22Rv1 (cell line): ENCODE data around the gene NIBAN1.

Experiments
- H3K27ac ChIP-seq: fragments of 450-650 bp; 2 replicates; pipeline ENCODE4 v1.5.1; 2017
- ZFX ChIP-seq: fragments of 450-650 bp; IDR thresholded peaks from 2 replicates; pipeline ENCODE4 v1.6.1; 2017; ENCODE audit warnings: antibody characterized with exemption, borderline replicate concordance
- TF ChIP-seq, protein P1 (sequence below): fragments of 450-650 bp; IDR thresholded peaks from 2 replicates; pipeline ENCODE4 v1.5.1; 2017; ENCODE audit warnings: mild to moderate bottlenecking

Gene NIBAN1

DNA sequence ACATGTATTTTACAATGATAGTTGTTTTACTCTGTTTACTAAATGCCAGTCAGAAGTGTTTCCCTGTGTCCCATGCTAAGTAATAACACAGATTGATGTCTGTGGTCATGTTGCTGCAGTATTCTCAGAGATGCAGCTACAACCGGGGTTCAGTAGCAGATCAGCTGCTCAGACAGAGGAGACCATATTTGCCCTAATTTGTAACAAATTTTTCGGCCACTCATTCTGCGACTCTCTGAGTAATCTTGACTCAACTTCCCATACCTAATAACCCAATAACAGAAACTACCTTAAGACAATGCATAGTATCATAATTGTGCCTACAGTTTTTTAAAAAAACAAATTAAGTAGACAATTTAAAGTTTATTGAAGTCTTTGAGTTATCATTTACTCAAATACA is 32.6 kb downstream of the NIBAN1 start:
- no peak for TF ChIP-seq ZFX
- TF ChIP-seq, protein P1, sequence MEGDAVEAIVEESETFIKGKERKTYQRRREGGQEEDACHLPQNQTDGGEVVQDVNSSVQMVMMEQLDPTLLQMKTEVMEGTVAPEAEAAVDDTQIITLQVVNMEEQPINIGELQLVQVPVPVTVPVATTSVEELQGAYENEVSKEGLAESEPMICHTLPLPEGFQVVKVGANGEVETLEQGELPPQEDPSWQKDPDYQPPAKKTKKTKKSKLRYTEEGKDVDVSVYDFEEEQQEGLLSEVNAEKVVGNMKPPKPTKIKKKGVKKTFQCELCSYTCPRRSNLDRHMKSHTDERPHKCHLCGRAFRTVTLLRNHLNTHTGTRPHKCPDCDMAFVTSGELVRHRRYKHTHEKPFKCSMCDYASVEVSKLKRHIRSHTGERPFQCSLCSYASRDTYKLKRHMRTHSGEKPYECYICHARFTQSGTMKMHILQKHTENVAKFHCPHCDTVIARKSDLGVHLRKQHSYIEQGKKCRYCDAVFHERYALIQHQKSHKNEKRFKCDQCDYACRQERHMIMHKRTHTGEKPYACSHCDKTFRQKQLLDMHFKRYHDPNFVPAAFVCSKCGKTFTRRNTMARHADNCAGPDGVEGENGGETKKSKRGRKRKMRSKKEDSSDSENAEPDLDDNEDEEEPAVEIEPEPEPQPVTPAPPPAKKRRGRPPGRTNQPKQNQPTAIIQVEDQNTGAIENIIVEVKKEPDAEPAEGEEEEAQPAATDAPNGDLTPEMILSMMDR: no peak
- H3K27ac ChIP-seq: no peak overlapping the region

DNA sequence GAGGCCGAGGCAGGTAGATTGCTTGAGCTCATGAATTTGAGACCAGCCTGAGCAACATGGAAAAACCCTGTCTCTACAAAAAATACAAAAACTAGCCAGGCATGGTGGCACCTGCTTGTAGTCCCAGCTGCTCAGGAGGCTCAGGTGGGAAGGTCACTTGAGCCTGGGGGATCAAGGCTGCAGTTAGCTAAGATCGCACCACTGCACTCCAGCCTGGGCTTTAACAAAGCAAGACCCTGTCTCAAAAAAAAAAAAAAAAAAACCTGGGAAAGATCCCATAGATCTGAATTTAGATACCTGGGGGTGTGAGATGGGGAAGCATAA is 32.9 kb downstream of the NIBAN1 start:
- TF ChIP-seq, protein P1: no peak
- TF ChIP-seq ZFX: no peak
- no peak overlapping the region for H3K27ac ChIP-seq

DNA sequence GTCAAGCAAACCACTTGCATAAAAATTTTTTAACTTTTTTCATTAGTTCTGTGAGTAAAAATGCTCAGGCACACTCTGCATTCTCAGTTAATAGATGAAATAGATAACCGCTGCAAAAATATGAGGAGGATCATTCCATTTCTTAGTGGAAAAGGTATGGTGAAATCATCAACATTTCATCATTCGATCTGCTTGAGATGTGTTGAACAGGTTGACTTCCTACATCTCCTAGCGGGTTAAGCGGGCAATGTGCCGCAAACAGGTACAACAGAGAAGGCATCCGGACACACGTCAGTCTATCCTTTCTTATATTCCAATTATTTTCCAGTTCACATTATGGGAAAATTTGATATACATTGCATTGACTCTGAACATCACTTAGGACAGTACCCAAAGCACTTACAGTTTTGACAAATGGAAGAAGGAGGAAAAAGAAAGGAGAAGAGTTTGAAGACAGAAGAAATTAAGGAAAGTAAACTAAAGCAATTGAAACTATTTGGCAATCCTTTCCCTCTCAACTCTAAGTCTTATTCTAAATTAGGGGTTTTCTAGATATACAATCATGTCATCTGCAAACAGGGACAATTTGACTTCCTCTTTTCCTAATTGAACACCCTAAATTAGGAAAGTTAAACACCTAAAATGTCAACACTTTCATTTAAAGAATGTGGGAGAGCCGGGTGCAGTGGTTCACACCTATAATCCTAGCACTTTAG is 33.5 kb downstream of the NIBAN1 start:
- TF ChIP-seq, protein P1: no peak
- TF ChIP-seq ZFX: no peak
- H3K27ac ChIP-seq: no peak overlapping the region

DNA sequence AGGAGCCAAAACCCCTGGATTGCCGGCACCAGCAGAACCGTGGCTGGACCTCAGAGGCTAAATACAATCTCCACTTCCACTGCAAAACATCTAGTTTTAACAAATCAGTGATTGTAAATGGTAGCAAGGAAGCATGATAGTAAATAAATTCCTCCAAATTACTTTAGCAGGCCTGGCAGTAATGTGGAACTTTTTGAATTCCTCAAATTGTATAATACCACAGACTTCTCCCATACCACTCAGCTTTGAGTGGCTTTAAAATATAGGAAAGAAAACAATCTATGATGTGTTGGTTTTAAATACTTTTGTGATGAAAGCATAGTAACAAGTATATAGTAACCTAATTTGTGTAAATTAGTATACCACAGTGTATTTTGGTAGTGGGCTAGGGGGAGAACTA is 34.1 kb downstream of the NIBAN1 start:
- no peak for TF ChIP-seq ZFX
- TF ChIP-seq, protein P1: no peak
- no peak overlapping the region for H3K27ac ChIP-seq

DNA sequence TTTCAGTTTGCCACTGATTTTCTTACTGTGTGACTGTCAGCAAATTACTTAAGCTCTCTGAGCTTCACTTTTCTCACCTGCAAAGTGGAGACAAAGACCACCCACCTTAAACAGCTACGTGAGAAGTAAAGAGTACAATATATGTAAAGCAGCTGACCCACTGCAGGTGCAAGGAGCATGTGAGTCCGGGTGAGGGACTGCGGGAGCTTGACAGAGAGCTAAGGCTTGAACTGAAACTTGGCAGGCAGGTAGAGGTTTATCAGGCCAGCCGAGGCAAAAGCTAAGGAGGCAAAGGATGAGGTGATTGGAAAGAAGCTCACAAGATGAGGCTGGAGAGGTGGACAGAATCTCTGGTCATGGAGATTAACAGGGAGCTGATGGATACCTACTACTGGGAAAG is 36.6 kb downstream of the NIBAN1 start:
- TF ChIP-seq ZFX: no peak
- TF ChIP-seq, protein P1: no peak
- H3K27ac ChIP-seq: no peak overlapping the region

DNA sequence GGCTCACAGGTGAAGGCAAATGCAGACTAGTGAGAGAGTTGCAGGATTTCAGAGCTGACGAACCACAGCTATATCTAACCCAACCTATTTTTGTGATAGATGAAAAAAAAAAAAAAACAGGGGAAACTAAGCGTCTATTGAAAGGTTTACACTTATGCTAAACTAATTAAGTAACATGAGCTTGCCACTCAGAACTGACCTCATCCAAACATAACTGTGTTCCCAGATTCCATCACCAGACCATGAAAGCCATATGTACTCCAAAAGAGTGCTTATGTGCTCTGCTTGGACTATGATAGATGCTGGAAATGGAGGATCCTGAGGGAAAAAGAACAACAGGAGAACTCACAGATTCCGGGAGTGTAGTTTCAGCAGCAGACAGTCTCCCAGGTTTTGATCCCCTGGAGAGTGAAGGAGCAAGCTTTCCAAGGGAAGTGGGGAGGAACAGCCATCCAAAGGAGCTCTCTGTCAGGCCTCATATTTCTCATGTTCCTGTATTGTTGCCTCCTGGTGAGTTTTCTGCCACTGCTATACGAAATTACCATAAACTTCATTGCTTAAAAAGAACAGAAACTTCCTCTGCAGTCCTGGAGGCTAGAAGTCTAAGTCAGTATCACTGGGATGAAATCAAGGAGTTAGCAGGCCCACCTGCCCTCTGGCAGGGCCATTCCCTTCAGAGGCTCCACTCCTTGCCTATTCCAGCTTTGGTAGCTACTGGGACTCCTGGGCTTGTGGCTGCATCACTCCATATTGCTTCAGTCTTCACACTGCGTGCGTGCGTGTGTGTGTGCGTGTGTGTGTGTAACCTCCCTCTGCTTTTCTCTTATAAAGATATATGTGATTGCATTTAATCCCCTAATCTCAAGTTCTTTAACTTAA is 38.1 kb downstream of the NIBAN1 start:
- TF ChIP-seq ZFX: no peak
- TF ChIP-seq, protein P1: no peak
- no peak overlapping the region for H3K27ac ChIP-seq

DNA sequence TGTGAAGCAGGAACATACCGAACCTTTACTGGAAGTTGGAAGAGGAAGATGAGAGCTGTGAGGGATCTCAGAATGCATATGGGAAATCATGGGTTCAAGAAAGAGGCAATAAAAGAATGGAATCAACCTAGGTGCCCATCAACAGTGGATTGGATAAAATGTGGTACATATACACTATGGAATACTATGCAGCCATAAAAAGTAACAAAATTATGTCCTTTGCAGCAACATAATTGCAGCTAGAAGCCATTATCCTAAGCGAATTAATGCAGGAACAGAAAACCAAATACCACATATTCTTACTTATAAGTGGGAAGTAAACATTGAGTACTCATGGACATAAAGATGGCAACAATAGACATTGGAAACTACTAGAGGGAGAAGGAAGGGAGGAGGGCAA is 40.4 kb downstream of the NIBAN1 start:
- no peak for TF ChIP-seq ZFX
- TF ChIP-seq, protein P1: no peak
- H3K27ac ChIP-seq: no peak overlapping the region
